HS-27A (cell line): Measurements from ENCODE around the gene GPR31.

Experiments
- DNase-seq: peaks from one replicate; pipeline ENCODE4 v3.0.0-alpha.2; 2012; ENCODE audit warnings: low read depth, missing footprints

GPR31 gene

DNA sequence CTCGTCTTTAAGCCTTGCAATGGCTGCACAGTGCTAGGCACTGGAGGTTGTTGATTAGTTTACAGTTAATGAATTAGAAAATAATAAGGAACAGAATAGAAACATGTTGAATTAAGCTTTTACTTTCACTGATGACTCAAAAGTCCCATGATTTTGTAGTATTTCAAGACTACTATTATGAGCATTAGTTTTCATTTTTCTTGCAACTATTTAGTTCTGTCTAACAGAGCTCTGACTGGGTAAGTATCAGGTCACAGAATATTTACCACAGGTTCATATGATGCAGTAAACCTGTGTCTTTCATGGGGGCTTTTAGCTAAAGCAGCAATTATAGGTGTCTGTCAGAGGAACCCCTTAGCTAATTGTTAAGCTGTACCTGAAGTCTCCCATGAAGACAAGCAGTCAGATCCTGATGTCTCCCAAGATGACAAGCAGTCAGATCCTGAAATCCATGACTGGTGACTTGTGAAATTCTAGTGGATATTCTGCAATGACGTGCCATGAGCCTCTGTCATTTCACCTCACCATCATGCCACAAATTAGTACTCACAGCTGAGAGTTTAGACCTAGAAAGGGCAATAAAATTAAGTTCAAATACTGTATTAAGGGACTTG is 8.2 kb upstream of the GPR31 start:
- DNase-seq, result no peak

DNA sequence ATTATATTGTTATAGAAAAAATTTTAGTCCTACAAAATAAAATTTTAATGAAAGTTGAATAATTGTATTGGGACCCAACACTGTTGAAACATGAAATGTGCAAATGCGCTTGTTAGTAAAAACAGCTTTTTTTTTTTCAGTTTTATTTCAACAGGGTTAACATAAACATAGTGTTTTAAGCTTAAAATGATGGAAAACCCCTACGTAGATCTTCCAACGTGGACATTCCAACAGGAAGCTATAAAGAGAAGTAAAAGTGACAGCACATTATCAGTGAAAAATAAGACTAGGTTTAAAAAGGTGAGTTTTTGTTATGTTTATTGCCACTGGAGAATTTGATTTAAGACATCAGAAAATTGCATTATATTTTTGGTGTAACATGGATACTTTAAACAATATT is 6.5 kb upstream of the GPR31 start:
- DNase-seq, result no peak

- DNase-seq, result no peak
Measured at GRCh38 chr6:167163476-167164011, 5.8 kb upstream of the GPR31 start.

GRCh38 chr6:167162591-167162990 is 4.8 kb upstream of the GPR31 start:
- no peak for DNase-seq

DNA sequence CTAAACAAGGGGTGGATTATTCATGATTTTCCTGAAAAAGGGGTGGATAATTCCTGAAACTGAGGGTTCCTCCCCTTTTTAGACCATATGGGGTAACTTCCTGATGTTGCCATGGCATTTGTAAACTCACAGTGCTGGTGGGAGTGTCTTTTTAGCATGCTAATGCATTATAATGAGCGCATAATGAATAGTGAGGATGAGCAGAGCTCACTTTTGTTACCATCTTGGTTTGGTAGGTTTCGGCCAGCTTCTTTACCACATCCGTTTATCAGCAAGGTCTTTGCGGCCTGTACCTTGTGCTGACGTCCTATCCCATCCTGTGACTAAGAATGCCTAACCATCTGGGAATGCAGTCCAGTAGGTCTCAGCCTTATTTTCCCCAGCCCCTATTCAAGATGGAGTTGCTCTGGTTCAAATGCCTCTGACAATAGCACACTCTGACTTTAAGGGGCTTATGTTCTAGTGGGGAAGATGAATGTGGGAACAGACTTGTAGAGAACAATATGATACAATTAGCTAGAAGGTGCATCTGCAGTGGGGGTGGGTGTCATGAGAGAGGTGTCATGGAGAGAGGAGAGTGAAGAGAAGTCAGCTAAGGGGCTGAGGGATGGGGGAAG is 4.2 kb upstream of the GPR31 start:
- DNase-seq, result no peak

GRCh38 chr6:167157414-167157813 is 366 bp downstream of the GPR31 start:
- no peak for DNase-seq

GRCh38 chr6:167154895-167155294 is 2.9 kb downstream of the GPR31 start:
- DNase-seq, result no peak

- no peak for DNase-seq
Measured at GRCh38 chr6:167154291-167154690, 3.5 kb downstream of the GPR31 start.

DNA sequence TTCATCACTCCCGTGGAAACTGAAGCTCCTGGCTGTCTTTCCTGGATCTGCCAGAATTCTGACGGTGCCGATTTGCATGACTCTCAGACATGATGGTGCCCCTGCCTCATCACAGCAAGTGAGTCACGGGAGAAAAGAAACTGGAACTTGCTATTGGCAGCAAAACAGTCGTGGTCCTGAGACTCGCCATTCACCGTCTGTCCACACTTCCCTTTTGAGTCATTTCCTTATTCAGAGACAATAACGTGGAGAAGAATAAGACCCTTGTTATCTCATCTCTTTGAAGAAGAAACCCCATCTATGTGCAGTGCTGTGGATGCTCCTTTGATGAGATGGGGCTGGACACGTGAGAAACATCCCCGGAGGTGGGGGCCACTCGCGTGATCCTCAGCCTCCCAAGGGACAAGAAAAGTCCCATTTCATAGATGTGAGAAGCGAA is 4.2 kb downstream of the GPR31 start:
- no peak for DNase-seq

DNA sequence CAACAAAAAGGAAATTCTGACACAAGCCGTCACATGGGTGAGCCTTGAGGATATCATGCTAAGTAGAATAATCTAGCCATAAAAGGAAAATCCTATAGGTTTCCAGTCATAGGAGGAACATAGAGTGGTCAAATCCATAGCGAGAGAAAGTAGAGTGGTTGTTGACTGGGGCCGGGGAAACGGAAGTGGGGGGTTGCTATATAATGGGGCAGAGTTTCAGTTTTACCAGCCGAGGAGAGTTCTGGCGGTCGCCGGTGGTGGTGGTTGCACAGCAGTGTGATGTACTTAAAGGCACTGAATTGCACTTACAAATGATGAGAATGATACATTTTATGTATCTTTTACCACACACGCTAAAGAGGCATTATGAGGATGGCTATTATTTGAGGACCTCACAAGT is 4.9 kb downstream of the GPR31 start:
- no peak for DNase-seq

GRCh38 chr6:167151648-167152047 is 6.1 kb downstream of the GPR31 start:
- DNase-seq, result no peak

- DNase-seq, result no peak
Measured at GRCh38 chr6:167150941-167151549, 6.7 kb downstream of the GPR31 start.

DNA sequence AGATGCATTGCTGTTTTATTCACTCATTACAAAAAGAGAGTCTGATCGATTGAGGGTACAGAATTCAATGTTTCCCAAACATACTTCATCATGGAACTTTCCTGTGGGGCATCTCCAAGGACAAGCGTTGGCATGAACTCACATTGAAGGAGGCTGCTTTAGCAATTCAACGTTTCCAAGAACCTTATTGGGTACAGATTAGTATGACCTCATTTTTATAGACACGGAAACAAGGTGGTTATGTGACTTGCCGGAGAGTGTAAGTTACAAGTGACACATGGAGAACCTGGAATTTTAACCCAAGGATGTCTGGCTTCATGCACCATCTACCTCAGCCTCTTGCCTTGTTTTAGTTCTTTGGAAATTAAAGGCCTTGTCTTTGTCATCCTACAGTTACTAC is 8.8 kb downstream of the GPR31 start:
- no peak for DNase-seq

- no peak for DNase-seq
Measured at GRCh38 chr6:167148021-167148420, 9.8 kb downstream of the GPR31 start.

GRCh38 chr6:167146977-167147376 is 10.8 kb downstream of the GPR31 start:
- DNase-seq, result no peak

GRCh38 chr6:167146135-167146534 is 11.6 kb downstream of the GPR31 start:
- DNase-seq, result no peak

- no peak for DNase-seq
Measured at GRCh38 chr6:167145461-167145860, 12.3 kb downstream of the GPR31 start.

DNA sequence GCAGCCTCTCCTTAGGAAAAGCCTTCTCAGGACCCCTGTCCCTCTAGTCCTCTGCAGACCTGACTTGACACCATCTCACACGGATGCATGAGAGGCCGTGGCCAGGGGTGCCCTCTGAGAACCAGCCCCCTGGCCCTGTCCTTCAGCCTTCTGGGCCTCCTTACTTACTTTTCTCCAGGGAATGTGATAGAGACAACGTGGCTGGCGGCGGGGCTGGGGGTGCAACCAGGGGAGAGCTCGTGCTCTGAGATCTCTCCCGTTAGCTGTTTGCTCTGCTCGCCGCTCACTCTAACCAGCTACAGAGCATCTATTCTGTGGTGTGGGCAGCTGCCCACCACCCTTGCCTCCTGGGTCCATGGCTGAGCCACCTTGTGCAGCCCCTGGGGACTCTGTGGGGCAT is 14.7 kb downstream of the GPR31 start:
- no peak for DNase-seq

- no peak for DNase-seq
Measured at GRCh38 chr6:167142433-167142761, 15.4 kb downstream of the GPR31 start.

DNA sequence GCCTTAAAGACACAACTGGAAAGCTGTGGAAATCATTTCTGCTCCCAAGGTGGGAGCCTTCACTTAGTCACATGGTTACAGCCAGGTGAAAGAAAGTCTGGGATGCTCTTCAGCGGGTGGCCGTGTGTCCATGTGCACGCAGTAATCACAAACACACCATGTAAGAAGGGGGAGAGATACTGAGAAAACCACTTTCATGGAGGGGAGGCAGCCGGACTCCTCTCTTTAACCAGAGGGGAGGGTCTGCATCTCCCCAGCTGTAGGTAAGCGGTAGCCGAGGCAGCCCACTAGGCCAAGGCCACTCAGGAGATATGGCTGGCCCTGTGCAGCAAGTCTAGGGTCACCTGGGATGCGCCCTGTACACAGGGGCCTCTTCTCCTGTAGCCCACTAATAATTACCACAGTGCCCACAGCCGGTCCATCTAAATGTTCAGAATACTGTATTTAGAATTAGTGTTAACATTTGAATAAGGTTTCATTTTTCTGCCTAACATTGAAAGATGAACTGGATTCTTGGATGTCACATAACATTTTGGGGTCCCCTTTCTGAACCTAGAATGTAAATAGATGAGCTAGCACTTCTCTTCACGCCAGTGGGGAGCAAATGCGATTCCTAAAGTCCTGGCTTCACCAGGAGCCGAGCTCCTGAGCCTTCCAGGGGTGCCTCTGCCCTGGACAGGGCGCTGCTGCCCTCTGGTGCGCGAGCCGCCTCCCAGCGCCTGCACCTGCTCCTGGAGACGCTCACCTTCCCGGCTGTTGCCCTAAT is 15.9 kb downstream of the GPR31 start:
- no peak for DNase-seq

DNA sequence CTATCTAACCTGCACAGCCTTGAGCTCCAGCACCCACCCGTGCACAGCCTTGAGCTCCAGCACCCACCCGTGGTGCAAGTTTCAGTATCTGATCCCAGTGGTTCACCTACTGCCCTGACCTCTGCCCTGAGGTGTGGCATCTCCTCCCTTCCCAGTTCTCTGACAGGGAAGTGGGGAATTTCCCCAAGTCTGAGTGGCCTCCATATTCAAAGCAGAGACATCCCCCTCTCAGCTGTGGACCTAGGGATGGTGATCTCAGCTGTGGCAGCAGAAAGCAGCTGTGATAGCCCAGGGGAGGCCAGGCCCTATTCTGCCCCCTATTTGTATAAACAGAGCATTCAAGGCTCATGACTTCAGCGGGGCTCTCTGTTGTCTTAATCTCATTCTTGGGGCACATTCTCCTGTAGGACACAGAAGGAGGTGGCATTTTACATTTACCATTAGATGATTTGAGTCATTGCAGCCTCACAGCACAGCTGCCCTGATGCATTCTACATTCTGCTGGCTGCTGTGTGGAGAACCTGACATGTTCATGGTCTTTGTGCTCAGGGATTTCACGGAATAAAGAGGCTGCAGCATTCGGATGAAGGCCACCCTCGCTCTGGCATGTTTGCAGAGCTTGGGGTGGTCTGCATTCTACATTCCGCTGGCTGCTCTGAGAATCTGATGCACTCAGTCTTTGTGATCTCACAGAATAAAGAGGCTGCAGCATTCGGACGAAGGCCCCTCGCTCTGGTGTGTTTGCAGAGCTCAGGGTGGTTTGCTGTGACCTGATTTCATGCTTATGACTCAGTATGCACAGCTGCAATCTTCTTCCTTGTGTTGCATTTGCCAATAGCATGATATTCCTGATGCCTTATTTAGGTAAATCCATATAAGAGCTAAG is 16.9 kb downstream of the GPR31 start:
- DNase-seq, result no peak

DNA sequence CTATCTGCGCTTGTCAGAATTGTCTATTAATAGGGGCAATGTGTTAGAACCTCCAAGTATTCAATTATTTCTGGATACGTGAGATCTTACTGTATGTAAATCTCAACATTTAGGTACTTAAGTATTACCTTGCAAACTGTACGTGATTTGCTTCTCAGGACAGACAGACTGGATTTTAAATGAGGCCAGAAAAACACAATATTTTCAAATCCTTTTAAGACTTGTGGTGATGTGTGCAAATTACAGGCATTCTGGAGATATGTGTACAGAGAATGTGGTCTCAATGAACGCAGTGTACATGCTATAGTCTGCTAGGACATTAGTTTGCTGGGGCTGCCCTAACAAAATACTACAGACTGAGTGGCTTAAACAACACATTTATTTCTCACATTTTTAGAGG is 18.0 kb downstream of the GPR31 start:
- no peak for DNase-seq
